GM19351 (cell line): ENCODE data around the gene MED12L.
A peak's percentile ranks its signal among the peaks of the same experiment; 100 is the strongest.
"Not testable (repeated sequence)": the region's sequence is repeated elsewhere in the genome, so short reads cannot be mapped to it uniquely, and the experiment has no call there.

ENCODE experiments used
- ATAC-seq: cut with Tn5 transposase; IDR thresholded peaks from one replicate; pipeline ENCODE4 v1.9.1; 2021; ENCODE audit warnings: mild to moderate bottlenecking, moderate library complexity; ENCODE audit not compliant: unreplicated experiment

Gene MED12L

GRCh38 chr3:151362751-151363174 is 277.3 kb downstream of the MED12L start:
- ATAC-seq: no peak

- no peak for ATAC-seq
Measured at GRCh38 chr3:151366993-151367392, 281.5 kb downstream of the MED12L start.

GRCh38 chr3:151367448-151367847 is 282.0 kb downstream of the MED12L start:
- no peak for ATAC-seq

GRCh38 chr3:151371526-151371925 is 286.1 kb downstream of the MED12L start:
- ATAC-seq: no peak

GRCh38 chr3:151372063-151372820 is 286.8 kb downstream of the MED12L start:
- no peak for ATAC-seq

GRCh38 chr3:151377768-151378385 is 292.4 kb downstream of the MED12L start:
- ATAC-seq: peak; percentile 63

- peak; percentile 48 for ATAC-seq
Measured at GRCh38 chr3:151379083-151379734, 293.7 kb downstream of the MED12L start.

- peak; percentile 35 for ATAC-seq
Measured at GRCh38 chr3:151382671-151383070, 297.2 kb downstream of the MED12L start.

- no peak for ATAC-seq
Measured at GRCh38 chr3:151383111-151383510, 297.6 kb downstream of the MED12L start.

- ATAC-seq: peak; percentile 37
Measured at GRCh38 chr3:151383956-151384355, 298.5 kb downstream of the MED12L start.

- peak; percentile 48 for ATAC-seq
Measured at GRCh38 chr3:151384741-151385174, 299.3 kb downstream of the MED12L start, which contains the start of gene P2RY12. TSS of gene P2RY12 (minus strand) at chr3:151384753. CDS start at chr3:151338845, 45,908 bp downstream.

- ATAC-seq: no peak
Measured at GRCh38 chr3:151386056-151386455, 300.6 kb downstream of the MED12L start.

GRCh38 chr3:151387432-151387831 is 302.0 kb downstream of the MED12L start:
- ATAC-seq: no peak

- no peak for ATAC-seq
Measured at GRCh38 chr3:151387842-151388241, 302.4 kb downstream of the MED12L start.

- no peak for ATAC-seq
Measured at GRCh38 chr3:151391720-151392119, 306.3 kb downstream of the MED12L start.

- not testable (repeated sequence) for ATAC-seq
Measured at GRCh38 chr3:151392191-151392590, 306.7 kb downstream of the MED12L start.

GRCh38 chr3:151393146-151393830 is 307.8 kb downstream of the MED12L start:
- no peak for ATAC-seq

GRCh38 chr3:151393941-151394340 is 308.5 kb downstream of the MED12L start:
- no peak for ATAC-seq

- ATAC-seq: no peak
Measured at GRCh38 chr3:151394611-151395010, 309.1 kb downstream of the MED12L start.

- ATAC-seq: no peak
Measured at GRCh38 chr3:151395806-151396205, 310.3 kb downstream of the MED12L start.

- ATAC-seq: peak; percentile 44
Measured at GRCh38 chr3:151398895-151399294, 313.4 kb downstream of the MED12L start.
